GM12875 (cell line): ENCODE results near the gene LMAN2L.

Experiments
- H3K4me3 ChIP-seq: one replicate; pipeline ENCODE4 v1.5.1; 2011; ENCODE audit warnings: low read depth, low read length, control low read depth
- CTCF ChIP-seq: IDR thresholded peaks from 2 replicates; pipeline ENCODE4 v1.5.1; 2011; ENCODE audit warnings: low read depth, mild to moderate bottlenecking, control low read depth, inconsistent platforms, low read length, moderate library complexity, borderline replicate concordance; ENCODE audit not compliant: insufficient read depth

Gene LMAN2L

GRCh38 chr2:96753661-96754282 is 13.9 kb upstream of the LMAN2L start:
- H3K4me3 ChIP-seq = no peak overlapping the region
- TF ChIP-seq CTCF = no peak

- no peak for TF ChIP-seq CTCF
- H3K4me3 ChIP-seq = no peak overlapping the region
These were observed 11.9 kb upstream of the LMAN2L start for GRCh38 chr2:96751800-96752199.

GRCh38 chr2:96747061-96747617 is 7.3 kb upstream of the LMAN2L start:
- TF ChIP-seq CTCF = no peak
- H3K4me3 ChIP-seq = no peak overlapping the region

- peak overlapping the region; percentile 79 for H3K4me3 ChIP-seq
- no peak for TF ChIP-seq CTCF
These were observed 710 bp downstream of the LMAN2L start for GRCh38 chr2:96739076-96739632.

GRCh38 chr2:96737831-96738230 is 2.0 kb downstream of the LMAN2L start:
- H3K4me3 ChIP-seq = no peak overlapping the region
- no peak for TF ChIP-seq CTCF

- TF ChIP-seq CTCF = no peak
- H3K4me3 ChIP-seq = no peak overlapping the region
These were observed 2.6 kb downstream of the LMAN2L start for GRCh38 chr2:96737251-96737650.
